ENCODE data around the gene ALPG. TPM values are rescaled to one million over a fixed set of nuclear protein-coding genes. Genes with fewer than 3 reads are reported as not detected.
A peak's percentile ranks its signal among the peaks of the same experiment; 100 is the strongest.

ALPG gene
- total and polyA plus RNA-seq, 10 donors: not detected

GRCh38 chr2:232418056-232418455, 11.4 kb downstream of the ALPG start:
- intact Hi-C loops (cut with DNase I; ENCODE audit: low total_unique reads): no loop called here
- TF ChIP-seq POLR2A (IDR thresholded peaks at IDR 0.05) (no peak), POLR2AphosphoS5 (IDR thresholded peaks at IDR 0.05) (no peak)
- TF ChIP-seq, protein P1, sequence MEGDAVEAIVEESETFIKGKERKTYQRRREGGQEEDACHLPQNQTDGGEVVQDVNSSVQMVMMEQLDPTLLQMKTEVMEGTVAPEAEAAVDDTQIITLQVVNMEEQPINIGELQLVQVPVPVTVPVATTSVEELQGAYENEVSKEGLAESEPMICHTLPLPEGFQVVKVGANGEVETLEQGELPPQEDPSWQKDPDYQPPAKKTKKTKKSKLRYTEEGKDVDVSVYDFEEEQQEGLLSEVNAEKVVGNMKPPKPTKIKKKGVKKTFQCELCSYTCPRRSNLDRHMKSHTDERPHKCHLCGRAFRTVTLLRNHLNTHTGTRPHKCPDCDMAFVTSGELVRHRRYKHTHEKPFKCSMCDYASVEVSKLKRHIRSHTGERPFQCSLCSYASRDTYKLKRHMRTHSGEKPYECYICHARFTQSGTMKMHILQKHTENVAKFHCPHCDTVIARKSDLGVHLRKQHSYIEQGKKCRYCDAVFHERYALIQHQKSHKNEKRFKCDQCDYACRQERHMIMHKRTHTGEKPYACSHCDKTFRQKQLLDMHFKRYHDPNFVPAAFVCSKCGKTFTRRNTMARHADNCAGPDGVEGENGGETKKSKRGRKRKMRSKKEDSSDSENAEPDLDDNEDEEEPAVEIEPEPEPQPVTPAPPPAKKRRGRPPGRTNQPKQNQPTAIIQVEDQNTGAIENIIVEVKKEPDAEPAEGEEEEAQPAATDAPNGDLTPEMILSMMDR (IDR thresholded peaks at IDR 0.05 in 8 of 11, conservative IDR thresholded peaks at IDR 0.05 in 3 of 11): no peak
- peaks cover 0 to 95% (median 46%) of the 10 kb centered on the region in 7 donors for H3K27me3 ChIP-seq (replicated peaks in 1 of 7)

DNA sequence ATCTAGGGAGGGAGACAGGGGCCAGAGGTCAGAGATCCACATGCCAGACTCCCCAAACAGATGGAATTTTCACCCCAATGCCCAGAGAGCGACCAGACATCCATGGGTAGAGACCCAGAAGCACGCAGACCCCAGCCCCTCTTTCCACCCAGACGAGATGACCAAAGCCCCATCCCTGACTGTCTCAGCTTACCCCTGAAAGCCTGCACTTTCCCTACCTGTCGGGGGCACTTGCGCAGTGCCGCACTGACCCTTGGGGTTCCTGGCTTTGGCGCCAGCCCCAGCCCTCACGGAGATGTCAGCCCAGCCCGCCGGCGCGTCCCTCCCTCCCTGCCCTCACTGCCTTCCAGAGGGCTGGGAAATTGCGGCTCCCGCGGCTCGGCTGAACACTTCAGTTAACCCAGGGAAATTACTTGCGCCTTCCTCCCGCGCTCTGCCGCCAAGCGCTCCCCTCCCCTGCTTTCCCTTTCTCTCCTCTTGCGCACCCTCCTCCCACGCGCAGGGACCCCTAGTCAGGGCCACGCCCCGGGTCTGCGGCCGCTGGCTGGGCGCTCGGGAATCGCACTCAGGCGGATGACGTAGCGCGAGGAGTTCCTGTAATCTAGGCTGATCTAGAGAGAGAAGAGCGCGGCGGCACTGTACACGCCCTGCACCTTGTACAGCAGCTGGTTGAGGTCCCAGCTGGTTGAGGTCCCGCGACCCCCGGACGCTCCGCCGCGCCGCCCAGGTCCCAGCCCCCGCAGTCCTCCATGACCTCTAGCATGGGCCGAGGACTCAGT, 12.0 kb downstream of the ALPG start:
- intact Hi-C loops (cut with DNase I; ENCODE audit: low total_unique reads): no loop called here
- Histone ChIP-seq H3K4me3 (peak overlapping the region in 7 of 8 donors; percentile 17 to 57 (median 19)), H3K27ac (no peak overlapping the region), H3K36me3 (no peaks in the 10 kb centered on the region), H3K9me3 (peaks cover 0 to 22% (median 10%) of the 10 kb centered on the region in 8 donors), H3K4me1 (peaks cover 12 to 34% (median 27%) of the 10 kb centered on the region in 6 donors), H3K27me3 (replicated peaks in 1 of 7) (peaks cover 0 to 93% (median 46%) of the 10 kb centered on the region in 7 donors)
- DNase-seq: peak; percentile 56
- TF ChIP-seq POLR2AphosphoS5 (IDR thresholded peaks at IDR 0.05) (no peak), POLR2A (IDR thresholded peaks at IDR 0.05) (no peak)
- TF ChIP-seq, protein P1 (IDR thresholded peaks at IDR 0.05 in 8 of 11, conservative IDR thresholded peaks at IDR 0.05 in 3 of 11): no peak
- WGBS, 5 donors: 2 to 5% (median 3%) methylated on average over 39 to 49 of the region's 49 CpGs

More at GRCh38 chr2:232418056-232418455, 11.4 kb downstream of the ALPG start:
- Histone ChIP-seq H3K36me3 (no peaks in the 10 kb centered on the region), H3K4me3 (no peak overlapping the region), H3K27ac (no peak overlapping the region), H3K9me3 (peaks cover 0 to 21% (median 10%) of the 10 kb centered on the region in 8 donors), H3K4me1 (peaks cover 12 to 34% (median 27%) of the 10 kb centered on the region in 6 donors)
- WGBS, 5 donors: 60 to 79% (median 78%) methylated on average over 4 to 6 of the region's 6 CpGs
- peak; percentile 35 for DNase-seq

GRCh38 chr2:232419245-232420072, 12.8 kb downstream of the ALPG start:
- Histone ChIP-seq H3K4me1 (peaks cover 12 to 34% (median 27%) of the 10 kb centered on the region in 6 donors), H3K36me3 (no peaks in the 10 kb centered on the region), H3K9me3 (peaks cover 0 to 22% (median 10%) of the 10 kb centered on the region in 8 donors), H3K27me3 (replicated peaks in 1 of 7) (peaks cover 0 to 94% (median 46%) of the 10 kb centered on the region in 7 donors), H3K27ac (no peak overlapping the region), H3K4me3 (peak overlapping the region in 7 of 8 donors; percentile 17 to 57 (median 19))
- 10 to 18% (median 14%) methylated on average over 23 to 79 of the region's 79 CpGs for WGBS, 5 donors
- TF ChIP-seq, protein P1 (IDR thresholded peaks at IDR 0.05 in 8 of 11, conservative IDR thresholded peaks at IDR 0.05 in 3 of 11): peak in 1 of 11 experiments; percentile 15
- TF ChIP-seq POLR2AphosphoS5 (IDR thresholded peaks at IDR 0.05) (no peak), POLR2A (IDR thresholded peaks at IDR 0.05) (no peak)
- intact Hi-C loops (cut with DNase I; ENCODE audit: low total_unique reads): no loop called here
- DNase-seq: no peak
